CD4-positive, alpha-beta T cell treated with Interleukin-2 at 100 ng/mL for 4 hours (primary cell): ENCODE measurements around the gene ANXA2R.

Experiments
- DNase-seq: peaks from one replicate; pipeline ENCODE4 v3.0.0-alpha.2; 2020; ENCODE audit warnings: low spot score

Gene ANXA2R

GRCh38 chr5:43000111-43000840 is 39.8 kb downstream of the ANXA2R start:
- DNase-seq: no peak

- peak; percentile 31 for DNase-seq
Measured at GRCh38 chr5:42995360-42995751, 44.8 kb downstream of the ANXA2R start.

GRCh38 chr5:42994555-42995359 is 45.4 kb downstream of the ANXA2R start:
- DNase-seq: peak; percentile 95

- no peak for DNase-seq
Measured at GRCh38 chr5:42994246-42994554, 45.9 kb downstream of the ANXA2R start.

- DNase-seq: peak; percentile 66
Measured at GRCh38 chr5:42993516-42994245, 46.4 kb downstream of the ANXA2R start.

- DNase-seq: peak; percentile 78
Measured at GRCh38 chr5:42992088-42992879, 47.8 kb downstream of the ANXA2R start.

- DNase-seq: no peak
Measured at GRCh38 chr5:42991404-42992087, 48.6 kb downstream of the ANXA2R start.

GRCh38 chr5:42990892-42991291 is 49.2 kb downstream of the ANXA2R start:
- peak; percentile 26 for DNase-seq
